Measurements from ENCODE around the gene MEIOB.

DNA sequence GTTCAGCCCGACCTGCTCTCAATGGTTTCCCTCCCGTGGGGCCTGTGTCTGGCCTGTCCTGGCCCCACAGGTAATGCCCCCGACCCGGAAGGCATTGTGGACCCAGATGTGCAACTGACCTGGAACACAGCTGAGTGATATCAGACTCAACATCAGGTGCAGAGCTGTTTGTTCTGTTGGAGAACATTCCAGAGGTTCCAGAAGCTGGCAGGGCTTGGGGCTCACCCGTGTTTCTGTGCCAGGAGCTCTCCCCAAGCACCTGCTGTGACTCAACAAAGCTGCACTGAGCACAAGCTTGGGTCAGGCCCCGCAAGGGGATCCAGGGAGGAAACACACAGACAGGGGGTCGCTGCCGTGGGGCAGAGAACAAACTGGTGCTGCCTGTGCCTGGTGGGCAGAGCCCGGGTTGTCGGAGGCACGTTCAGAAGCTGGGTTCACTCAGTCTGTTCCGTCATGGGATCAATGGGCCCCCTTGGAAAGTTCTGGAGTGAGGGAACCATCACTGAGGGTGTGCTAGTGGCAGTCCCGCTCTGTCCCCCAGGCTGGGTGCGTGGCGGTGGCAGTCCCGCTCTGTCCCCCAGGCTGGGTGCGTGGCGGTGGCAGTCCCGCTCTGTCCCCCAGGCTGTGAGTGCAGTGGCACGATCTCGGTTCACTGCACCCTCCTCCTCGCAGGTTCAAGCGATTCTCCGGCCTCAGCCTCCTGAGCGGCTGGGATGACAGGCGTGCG lies 24.1 kb upstream of the MEIOB start:
- TF ChIP-seq TAF1 (IDR thresholded peaks at IDR 0.05; ENCODE audit: low read depth) (no peak), EP300 (IDR thresholded peaks at IDR 0.05; ENCODE audit: borderline replicate concordance) (no peak), NFIC (IDR thresholded peaks at IDR 0.05) (no peak), CREB1 (IDR thresholded peaks at IDR 0.05; ENCODE audit: low read depth) (no peak), EGR1 (IDR thresholded peaks at IDR 0.05) (no peak), RAD21 (IDR thresholded peaks at IDR 0.05; ENCODE audit: low read depth) (no peak), TCF12 (IDR thresholded peaks at IDR 0.05; ENCODE audit: low read depth) (no peak), YY1 (IDR thresholded peaks at IDR 0.05; ENCODE audit: low read depth) (no peak), CEBPB (IDR thresholded peaks at IDR 0.05) (no peak), TEAD4 (IDR thresholded peaks at IDR 0.05) (no peak), FOXM1 (IDR thresholded peaks at IDR 0.05; ENCODE audit: borderline replicate concordance, low read depth) (no peak)
- TF ChIP-seq, protein P1, sequence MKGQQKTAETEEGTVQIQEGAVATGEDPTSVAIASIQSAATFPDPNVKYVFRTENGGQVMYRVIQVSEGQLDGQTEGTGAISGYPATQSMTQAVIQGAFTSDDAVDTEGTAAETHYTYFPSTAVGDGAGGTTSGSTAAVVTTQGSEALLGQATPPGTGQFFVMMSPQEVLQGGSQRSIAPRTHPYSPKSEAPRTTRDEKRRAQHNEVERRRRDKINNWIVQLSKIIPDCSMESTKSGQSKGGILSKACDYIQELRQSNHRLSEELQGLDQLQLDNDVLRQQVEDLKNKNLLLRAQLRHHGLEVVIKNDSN (IDR thresholded peaks at IDR 0.05), result no peak
- TF ChIP-seq, protein P2, sequence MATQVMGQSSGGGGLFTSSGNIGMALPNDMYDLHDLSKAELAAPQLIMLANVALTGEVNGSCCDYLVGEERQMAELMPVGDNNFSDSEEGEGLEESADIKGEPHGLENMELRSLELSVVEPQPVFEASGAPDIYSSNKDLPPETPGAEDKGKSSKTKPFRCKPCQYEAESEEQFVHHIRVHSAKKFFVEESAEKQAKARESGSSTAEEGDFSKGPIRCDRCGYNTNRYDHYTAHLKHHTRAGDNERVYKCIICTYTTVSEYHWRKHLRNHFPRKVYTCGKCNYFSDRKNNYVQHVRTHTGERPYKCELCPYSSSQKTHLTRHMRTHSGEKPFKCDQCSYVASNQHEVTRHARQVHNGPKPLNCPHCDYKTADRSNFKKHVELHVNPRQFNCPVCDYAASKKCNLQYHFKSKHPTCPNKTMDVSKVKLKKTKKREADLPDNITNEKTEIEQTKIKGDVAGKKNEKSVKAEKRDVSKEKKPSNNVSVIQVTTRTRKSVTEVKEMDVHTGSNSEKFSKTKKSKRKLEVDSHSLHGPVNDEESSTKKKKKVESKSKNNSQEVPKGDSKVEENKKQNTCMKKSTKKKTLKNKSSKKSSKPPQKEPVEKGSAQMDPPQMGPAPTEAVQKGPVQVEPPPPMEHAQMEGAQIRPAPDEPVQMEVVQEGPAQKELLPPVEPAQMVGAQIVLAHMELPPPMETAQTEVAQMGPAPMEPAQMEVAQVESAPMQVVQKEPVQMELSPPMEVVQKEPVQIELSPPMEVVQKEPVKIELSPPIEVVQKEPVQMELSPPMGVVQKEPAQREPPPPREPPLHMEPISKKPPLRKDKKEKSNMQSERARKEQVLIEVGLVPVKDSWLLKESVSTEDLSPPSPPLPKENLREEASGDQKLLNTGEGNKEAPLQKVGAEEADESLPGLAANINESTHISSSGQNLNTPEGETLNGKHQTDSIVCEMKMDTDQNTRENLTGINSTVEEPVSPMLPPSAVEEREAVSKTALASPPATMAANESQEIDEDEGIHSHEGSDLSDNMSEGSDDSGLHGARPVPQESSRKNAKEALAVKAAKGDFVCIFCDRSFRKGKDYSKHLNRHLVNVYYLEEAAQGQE (IDR thresholded peaks at IDR 0.05; ENCODE audit: low read depth), result no peak
- TF ChIP-seq, protein P3, sequence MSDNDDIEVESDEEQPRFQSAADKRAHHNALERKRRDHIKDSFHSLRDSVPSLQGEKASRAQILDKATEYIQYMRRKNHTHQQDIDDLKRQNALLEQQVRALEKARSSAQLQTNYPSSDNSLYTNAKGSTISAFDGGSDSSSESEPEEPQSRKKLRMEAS (IDR thresholded peaks at IDR 0.05), result no peak

Data from Ishikawa (cell line).